Right atrium auricular region (tissue), 2 donors: Measurements from ENCODE around the gene HOXC5. TPM values are rescaled to one million over a fixed set of nuclear protein-coding genes. Genes with fewer than 3 reads are reported as not detected.
A peak's percentile ranks its signal among the peaks of the same experiment; 100 is the strongest.

Experiments used
- DNase-seq: peaks from one replicate; pipeline ENCODE4 v3.0.0-alpha.2; 2019; ENCODE audit warnings: low spot score
- H3K27ac ChIP-seq, 2 donors: fragments of 200-600 bp; sonication (generic); 1 replicate in 1 of 2; 2 replicates in 1 of 2; pipeline ENCODE4 v1.5.1; 2016 to 2019
- H3K27me3 ChIP-seq, 2 donors: fragments of 200-600 bp; sonication (generic); one replicate each; pipeline versions ENCODE4 v1.5.1 to v1.6.0; 2017 to 2019
- H3K36me3 ChIP-seq: fragments of 200-600 bp; sonication (generic); one replicate; pipeline ENCODE4 v1.5.1; 2016
- H3K4me1 ChIP-seq, 2 donors: fragments of 200-600 bp; sonication (generic); one replicate each; pipeline versions ENCODE4 v1.5.1 to v1.6.0; 2017 to 2019
- H3K4me3 ChIP-seq, 2 donors: fragments of 200-600 bp; sonication (generic); 1 replicate in 1 of 2; 2 replicates in 1 of 2; pipeline ENCODE4 v1.5.1; 2017 to 2019; ENCODE audit warnings: mild to moderate bottlenecking in 1 of 2, moderate library complexity in 1 of 2
- H3K9me3 ChIP-seq, 2 donors: fragments of 200-600 bp; sonication (generic); one replicate each; pipeline ENCODE4 v1.5.1; 2019
- total RNA-seq, 2 donors: library from RNA; depleted of rRNA; stranded (reverse); fragments of >200 nt; gene quantifications; one replicate each; pipeline ENCODE4 v1.1.0, GENCODE V29; 2016
- TF ChIP-seq, protein P1 (sequence below), 2 donors: fragments of 200-600 bp; sonication (generic); IDR thresholded peaks; one replicate each; pipeline ENCODE4 v1.5.1; 2019; ENCODE audit warnings: antibody characterized with exemption in 2 of 2

Gene HOXC5
- total RNA-seq, 2 donors from 2014 or later: 0.33 TPM; not detected in 1

DNA sequence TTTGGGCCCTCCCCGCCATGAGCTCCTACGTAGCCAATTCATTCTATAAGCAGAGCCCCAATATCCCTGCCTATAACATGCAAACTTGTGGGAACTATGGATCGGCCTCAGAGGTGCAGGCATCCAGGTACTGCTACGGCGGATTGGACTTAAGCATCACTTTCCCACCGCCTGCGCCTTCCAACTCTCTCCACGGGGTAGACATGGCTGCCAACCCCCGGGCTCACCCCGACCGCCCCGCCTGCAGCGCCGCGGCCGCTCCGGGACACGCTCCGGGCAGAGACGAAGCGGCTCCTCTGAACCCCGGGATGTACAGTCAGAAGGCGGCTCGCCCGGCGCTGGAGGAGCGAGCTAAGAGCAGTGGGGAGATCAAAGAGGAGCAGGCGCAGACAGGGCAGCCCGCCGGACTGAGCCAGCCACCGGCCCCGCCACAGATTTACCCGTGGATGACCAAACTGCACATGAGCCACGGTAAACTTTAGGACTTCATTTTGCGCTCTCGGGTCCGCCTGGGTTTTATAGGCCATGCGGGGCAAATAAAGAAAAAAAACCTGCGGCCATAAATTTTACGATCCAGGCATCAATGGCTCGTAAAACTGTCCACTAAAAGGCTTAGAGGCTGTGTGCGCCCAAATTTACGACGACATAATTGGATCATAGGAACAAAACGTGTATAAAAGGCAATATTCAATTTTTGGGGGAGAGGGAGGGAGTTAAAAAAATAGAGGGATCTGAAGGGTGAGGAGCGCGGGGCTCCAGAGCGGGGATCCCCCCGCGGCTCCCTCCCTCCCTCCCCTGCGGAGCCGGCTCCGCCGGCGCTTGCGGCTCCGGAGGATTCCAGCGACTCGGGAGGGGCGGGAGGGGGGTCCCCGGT lies 493 bp downstream of the HOXC5 start:
- peaks cover 45 to 60% of the 10 kb centered on the region in 2 donors for H3K27me3 ChIP-seq
- no peak for DNase-seq
- H3K27ac ChIP-seq: no peak overlapping the region
- peaks cover 0 to 34% of the 10 kb centered on the region in 2 donors for H3K4me1 ChIP-seq
- no peaks in the 10 kb centered on the region for H3K36me3 ChIP-seq
- H3K9me3 ChIP-seq: peaks cover 0 to 6% of the 10 kb centered on the region in 2 donors
- H3K4me3 ChIP-seq: peak overlapping the region; percentile 16 to 40
- TF ChIP-seq, protein P1, sequence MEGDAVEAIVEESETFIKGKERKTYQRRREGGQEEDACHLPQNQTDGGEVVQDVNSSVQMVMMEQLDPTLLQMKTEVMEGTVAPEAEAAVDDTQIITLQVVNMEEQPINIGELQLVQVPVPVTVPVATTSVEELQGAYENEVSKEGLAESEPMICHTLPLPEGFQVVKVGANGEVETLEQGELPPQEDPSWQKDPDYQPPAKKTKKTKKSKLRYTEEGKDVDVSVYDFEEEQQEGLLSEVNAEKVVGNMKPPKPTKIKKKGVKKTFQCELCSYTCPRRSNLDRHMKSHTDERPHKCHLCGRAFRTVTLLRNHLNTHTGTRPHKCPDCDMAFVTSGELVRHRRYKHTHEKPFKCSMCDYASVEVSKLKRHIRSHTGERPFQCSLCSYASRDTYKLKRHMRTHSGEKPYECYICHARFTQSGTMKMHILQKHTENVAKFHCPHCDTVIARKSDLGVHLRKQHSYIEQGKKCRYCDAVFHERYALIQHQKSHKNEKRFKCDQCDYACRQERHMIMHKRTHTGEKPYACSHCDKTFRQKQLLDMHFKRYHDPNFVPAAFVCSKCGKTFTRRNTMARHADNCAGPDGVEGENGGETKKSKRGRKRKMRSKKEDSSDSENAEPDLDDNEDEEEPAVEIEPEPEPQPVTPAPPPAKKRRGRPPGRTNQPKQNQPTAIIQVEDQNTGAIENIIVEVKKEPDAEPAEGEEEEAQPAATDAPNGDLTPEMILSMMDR (IDR thresholded peaks at IDR 0.05): no peak

DNA sequence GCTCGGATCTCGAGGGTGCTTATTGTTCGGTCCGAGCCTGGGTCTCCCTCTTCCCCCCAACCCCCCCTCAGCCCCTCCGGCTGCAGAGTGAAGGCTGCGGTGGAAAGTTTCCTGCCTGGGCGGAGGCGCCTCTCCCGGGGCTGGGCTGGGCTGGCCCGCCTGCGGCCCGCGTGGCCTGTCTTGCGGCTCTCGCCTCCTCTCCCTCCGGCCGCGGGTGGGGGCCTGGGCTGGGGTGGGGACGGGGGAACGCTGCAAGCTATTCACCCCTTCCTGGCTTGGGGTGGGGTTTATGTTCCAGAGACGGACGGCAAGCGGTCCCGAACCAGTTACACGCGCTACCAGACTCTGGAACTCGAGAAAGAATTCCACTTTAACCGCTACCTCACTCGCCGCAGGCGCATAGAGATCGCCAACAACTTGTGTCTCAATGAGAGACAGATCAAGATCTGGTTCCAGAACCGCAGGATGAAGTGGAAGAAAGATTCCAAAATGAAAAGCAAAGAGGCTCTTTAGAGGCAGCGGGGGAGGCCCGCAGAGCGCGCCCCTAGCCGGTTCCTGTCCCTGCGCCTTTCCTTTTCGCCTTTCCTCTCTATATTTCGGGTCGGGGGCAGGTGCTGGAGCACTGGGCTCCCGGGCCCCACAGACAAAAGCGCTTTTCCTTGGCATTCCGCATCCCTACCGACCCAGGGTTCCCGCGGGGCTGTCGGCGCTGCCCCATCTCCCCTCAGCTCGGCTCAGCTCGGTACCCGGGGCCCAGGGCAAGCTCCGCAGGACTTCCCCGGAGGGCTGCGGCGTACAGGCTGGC lies 1.3 kb downstream of the HOXC5 start:
- DNase-seq: no peak
- H3K4me3 ChIP-seq: peak overlapping the region in 1 of 2 donors; percentile 40
- H3K9me3 ChIP-seq: peaks cover 0 to 6% of the 10 kb centered on the region in 2 donors
- H3K27me3 ChIP-seq: peaks cover 36 to 53% of the 10 kb centered on the region in 2 donors
- TF ChIP-seq, protein P1 (IDR thresholded peaks at IDR 0.05): no peak
- no peak overlapping the region for H3K27ac ChIP-seq
- H3K4me1 ChIP-seq: peaks cover 0 to 34% of the 10 kb centered on the region in 2 donors
- no peaks in the 10 kb centered on the region for H3K36me3 ChIP-seq

DNA sequence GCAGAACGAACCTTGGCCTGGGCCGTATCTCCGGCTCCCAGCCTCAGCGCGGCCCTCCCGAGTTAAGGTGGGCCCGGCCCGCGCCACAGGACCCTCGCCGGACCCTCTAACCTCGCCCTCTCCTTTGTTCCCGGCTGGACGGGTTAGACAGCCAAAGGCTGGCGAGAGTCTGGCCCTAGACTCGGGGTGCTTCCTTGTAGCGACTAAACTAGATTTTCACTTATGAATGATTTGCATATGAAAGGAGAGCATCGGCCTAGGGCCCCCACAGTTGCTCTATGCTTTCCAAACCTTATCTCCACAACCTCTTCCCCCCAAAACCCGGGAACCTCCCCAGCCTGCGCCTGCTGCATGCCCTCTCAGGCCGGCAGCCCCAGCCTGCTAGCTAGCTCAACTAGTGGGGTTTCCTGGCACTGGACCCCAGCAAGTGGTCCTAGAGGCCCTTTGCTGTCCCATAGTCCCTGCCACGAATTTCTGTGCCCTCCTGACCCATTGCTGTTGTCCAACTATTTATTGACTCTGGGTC lies 2.0 kb downstream of the HOXC5 start:
- no peak overlapping the region for H3K27ac ChIP-seq
- H3K9me3 ChIP-seq: peaks cover 0 to 6% of the 10 kb centered on the region in 2 donors
- TF ChIP-seq, protein P1 (IDR thresholded peaks at IDR 0.05): no peak
- no peaks in the 10 kb centered on the region for H3K36me3 ChIP-seq
- H3K4me3 ChIP-seq: no peak overlapping the region
- H3K4me1 ChIP-seq: peaks cover 0 to 30% of the 10 kb centered on the region in 2 donors
- DNase-seq: no peak
- H3K27me3 ChIP-seq: peaks cover 30 to 51% of the 10 kb centered on the region in 2 donors

DNA sequence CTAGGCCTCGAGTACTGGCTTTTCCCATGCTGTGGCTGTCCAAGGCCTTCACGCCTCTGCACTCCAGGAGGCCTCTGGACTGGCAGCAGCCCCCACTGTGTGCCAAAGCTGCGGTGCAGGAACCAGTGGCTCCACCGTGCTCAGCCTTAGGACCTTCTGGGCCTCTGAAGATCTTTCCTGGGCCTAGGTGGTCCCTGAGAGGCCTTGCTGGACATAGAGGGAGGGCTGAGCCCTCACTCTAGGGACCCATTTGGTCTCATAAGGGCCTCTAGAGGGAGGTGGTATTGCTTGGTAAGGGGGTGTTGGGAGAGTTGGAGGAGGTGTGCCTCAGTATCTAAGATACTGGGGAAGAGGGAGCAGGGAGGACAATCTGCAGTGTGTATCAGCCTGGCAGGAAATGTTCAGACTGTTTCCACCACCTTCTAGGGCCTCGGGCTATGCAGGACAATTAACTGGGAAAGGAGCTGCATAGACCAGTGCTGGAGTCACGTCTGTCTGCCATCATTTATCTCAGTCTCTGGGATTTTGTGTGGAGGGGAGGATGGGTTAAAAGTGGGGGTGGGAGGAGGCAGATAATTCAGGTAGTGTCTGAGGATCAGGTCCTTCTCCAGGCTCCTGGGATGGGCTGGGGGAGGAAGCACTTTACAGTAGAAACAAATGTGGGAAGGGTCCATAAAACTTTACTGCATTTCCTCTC lies 2.9 kb downstream of the HOXC5 start:
- Histone ChIP-seq H3K4me1 (peaks cover 0 to 24% of the 10 kb centered on the region in 2 donors), H3K27me3 (peaks cover 23 to 45% of the 10 kb centered on the region in 2 donors), H3K36me3 (no peaks in the 10 kb centered on the region), H3K4me3 (no peak overlapping the region), H3K9me3 (peaks cover 0 to 6% of the 10 kb centered on the region in 2 donors), H3K27ac (no peak overlapping the region)
- TF ChIP-seq, protein P1 (IDR thresholded peaks at IDR 0.05): no peak
- no peak for DNase-seq

DNA sequence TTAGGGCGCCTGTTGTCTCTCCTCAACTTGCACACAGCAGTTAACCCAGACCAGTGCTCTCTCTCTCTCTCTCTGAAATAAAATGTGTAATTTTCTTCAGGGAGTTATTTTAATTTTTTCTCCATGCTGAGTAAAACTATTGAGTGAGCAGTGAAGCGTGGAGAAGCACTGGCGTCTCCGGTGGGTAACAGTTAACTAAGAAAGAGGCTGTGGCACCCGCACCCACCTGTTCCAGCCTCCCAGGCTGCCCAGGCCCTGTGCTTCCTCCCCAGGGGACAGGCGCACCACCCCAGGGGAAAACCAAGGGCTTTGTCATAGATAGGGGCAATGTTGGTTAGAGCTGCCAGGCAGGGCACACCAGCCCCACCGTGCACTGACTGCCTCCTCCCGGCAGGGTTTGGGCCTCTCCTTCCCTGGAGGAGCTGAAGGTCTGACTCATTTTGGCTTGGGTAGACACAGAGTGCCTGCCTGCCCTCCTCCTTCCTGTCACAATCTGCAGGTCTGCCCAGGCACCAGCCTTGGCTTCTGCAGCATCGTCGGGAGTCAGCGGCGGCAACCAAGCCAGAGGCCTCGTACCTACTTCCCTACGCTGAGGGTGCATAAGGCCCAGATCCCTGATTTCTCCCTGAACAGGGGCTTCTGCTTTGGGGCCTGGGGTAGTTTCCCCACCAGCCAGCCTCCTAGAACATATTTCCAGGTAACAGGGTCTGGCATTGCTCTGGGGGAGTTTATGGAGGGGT lies 3.9 kb downstream of the HOXC5 start:
- DNase-seq: no peak
- Histone ChIP-seq H3K27me3 (peaks cover 13 to 36% of the 10 kb centered on the region in 2 donors), H3K36me3 (no peaks in the 10 kb centered on the region), H3K9me3 (peaks cover 0 to 6% of the 10 kb centered on the region in 2 donors), H3K4me3 (no peak overlapping the region), H3K27ac (no peak overlapping the region), H3K4me1 (peaks cover 0 to 16% of the 10 kb centered on the region in 2 donors)
- TF ChIP-seq, protein P1 (IDR thresholded peaks at IDR 0.05): no peak
